Measurements from ENCODE around the gene PAF1. TPM values are rescaled to one million over a fixed set of nuclear protein-coding genes. Genes with fewer than 3 reads are reported as not detected.
A peak's percentile ranks its signal among the peaks of the same experiment; 100 is the strongest.

Gene PAF1
- total RNA-seq, 1 experiment from 2014 or later: 38.0 TPM

- peaks cover 25 to 26% of the 10 kb centered on the region in 2 experiments for H3K4me1 Mint-ChIP-seq
- Histone ChIP-seq H2BK120ac (ENCODE audit: low read depth, low read length, poor library complexity, severe bottlenecking) (no peak within 1 kb of the TSS), H3K79me2 (ENCODE audit: insufficient read depth, low read length) (no peaks in the 10 kb centered on the region; the same call in 1 of the 2 replicates)
Observed at GRCh38 chr19:39341719-39342604, 48.9 kb downstream of the PAF1 start, which contains the start of gene SAMD4B. TSS of gene SAMD4B (plus strand) at chr19:39342421. CDS start at chr19:39356894, 14,473 bp downstream.

More at GRCh38 chr19:39341719-39342604, 48.9 kb downstream of the PAF1 start, which contains the start of gene SAMD4B:
- H2AK5ac ChIP-seq (ENCODE audit: insufficient read length, low read length): no peak within 1 kb of the TSS
- no peaks in the 10 kb centered on the region for H3K4me1 ChIP-seq (ENCODE audit: insufficient read depth, low read length)
- no CpG with 5 or more reads among the region's 105 CpGs for WGBS (ENCODE audit: extremely low coverage, insufficient read length, low lambda C conversion rate)
- Mint-ChIP-seq H3K27ac (peak within 1 kb of the TSS; percentile 35 to 91 (median 82)), H3K27me3 (ENCODE audit: low read depth) (peaks cover 21% of the 10 kb centered on the region), H3K9me3 (no peaks in the 10 kb centered on the region; a peak in 1 of 5 replicates), H3K4me3 (peak within 1 kb of the TSS; percentile 92 to 93), H3K36me3 (ENCODE audit: insufficient read depth in 1 of 3, low read depth in 3 of 3) (peaks cover 2 to 20% (median 10%) of the 10 kb centered on the region in 3 experiments)
- no peak within 1 kb of the TSS for H3K27ac ChIP-seq (ENCODE audit: insufficient read length, low read depth, low read length)
- H3K4ac ChIP-seq (ENCODE audit: low read depth, low read length): no peak within 1 kb of the TSS
- H3K79me1 ChIP-seq (ENCODE audit: insufficient read depth, low read depth, low read length, poor library complexity, severe bottlenecking): peaks cover 9% of the 10 kb centered on the region
- H3K14ac ChIP-seq (ENCODE audit: insufficient read depth, low read length): peak within 1 kb of the TSS; percentile 74
- H3K23ac ChIP-seq (ENCODE audit: insufficient read length, low read depth, low read length): no peak within 1 kb of the TSS
- no peaks in the 10 kb centered on the region for H4K20me1 ChIP-seq (ENCODE audit: control insufficient read depth, insufficient read depth, insufficient read length)
- H3K18ac ChIP-seq (ENCODE audit: insufficient read length, low read depth, low read length): no peak within 1 kb of the TSS
- TF ChIP-seq CTCF (conservative IDR thresholded peaks at IDR 0.05): peak; percentile 83
- H3K27me3 ChIP-seq (ENCODE audit: insufficient read depth, low read length): no peaks in the 10 kb centered on the region
- no peak within 1 kb of the TSS for H4K8ac ChIP-seq (replicated peaks; ENCODE audit: insufficient read length, low read depth, low read length)
- no peak within 1 kb of the TSS for H2BK12ac ChIP-seq (ENCODE audit: insufficient read length, low read depth, low read length)
- H4K91ac ChIP-seq (ENCODE audit: insufficient read length, low read depth, low read length): no peak within 1 kb of the TSS
- no peak within 1 kb of the TSS for H3T11ph ChIP-seq (ENCODE audit: low read length)
- no peak within 1 kb of the TSS for H2BK5ac ChIP-seq (ENCODE audit: insufficient read length, low read length)
- H2AFZ ChIP-seq (ENCODE audit: low read length): peak within 1 kb of the TSS; percentile 32
- H3K56ac ChIP-seq (ENCODE audit: insufficient read length, low read depth, low read length): no peak within 1 kb of the TSS
- no peak within 1 kb of the TSS for H2BK15ac ChIP-seq (ENCODE audit: low read depth, low read length)
- DNase-seq: peak; percentile 99
- peak within 1 kb of the TSS; percentile 86 for H3K4me2 ChIP-seq (ENCODE audit: insufficient read depth, insufficient read length, low read length)
- H2BK20ac ChIP-seq (ENCODE audit: low read depth, low read length, poor library complexity, severe bottlenecking): no peak within 1 kb of the TSS
- H3K23me2 ChIP-seq (ENCODE audit: insufficient read length, low read depth, low read length, poor library complexity, severe bottlenecking): peaks cover 14% of the 10 kb centered on the region
- H4K5ac ChIP-seq (ENCODE audit: insufficient read length, low read depth, low read length): no peak within 1 kb of the TSS
- H3K9me3 ChIP-seq (ENCODE audit: control insufficient read depth, low read depth, low read length): no peaks in the 10 kb centered on the region
- peak within 1 kb of the TSS; percentile 88 for H3K9ac ChIP-seq (ENCODE audit: extremely low read depth, insufficient read length, low read length)
